Thoracic aorta (tissue), 2 donors: ENCODE data around the gene FUT3. TPM values are rescaled to one million over a fixed set of nuclear protein-coding genes. Genes with fewer than 3 reads are reported as not detected.

ENCODE experiments used
- ATAC-seq: fragments of 150-250 bp; one replicate; pipeline ENCODE4 v1.8.0; 2017; ENCODE audit warnings: low read depth; ENCODE audit not compliant: insufficient number of reproducible peaks, low FRiP score
- DNase-seq: peaks from one replicate; pipeline ENCODE4 v3.0.0-alpha.2; 2020; ENCODE audit warnings: low spot score
- H3K27ac ChIP-seq, 2 donors: fragments of 200-600 bp; sonication (generic); 1 replicate in 1 of 2; 2 replicates in 1 of 2; pipeline ENCODE4 v1.5.1; 2016; ENCODE audit warnings: mild to moderate bottlenecking in 2 of 2, moderate library complexity in 2 of 2
- H3K27me3 ChIP-seq: fragments of 200-600 bp; sonication (generic); replicated peaks from 2 replicates; pipeline ENCODE4 v1.6.0; 2016; ENCODE audit warnings: mild to moderate bottlenecking; ENCODE audit not compliant: insufficient read depth
- H3K36me3 ChIP-seq: fragments of 200-600 bp; sonication (generic); one replicate; pipeline ENCODE4 v1.5.1; 2016
- H3K4me1 ChIP-seq, 2 donors: fragments of 200-600 bp; sonication (generic); 1 replicate in 1 of 2; 2 replicates in 1 of 2; pipeline versions ENCODE4 v1.5.1 to v1.6.0; 2016; ENCODE audit warnings: low read depth in 2 of 2, mild to moderate bottlenecking in 1 of 2; ENCODE audit not compliant: control insufficient read depth in 1 of 2
- H3K4me3 ChIP-seq: fragments of 200-600 bp; sonication (generic); 2 replicates; pipeline ENCODE4 v1.5.1; 2016; ENCODE audit warnings: mild to moderate bottlenecking
- H3K9me3 ChIP-seq: fragments of 200-600 bp; sonication (generic); 2 replicates; pipeline ENCODE4 v1.5.1; 2016
- CTCF ChIP-seq: fragments of 200-600 bp; sonication (generic); IDR thresholded peaks from one replicate; pipeline ENCODE4 v1.5.1; 2019; ENCODE audit warnings: antibody characterized with exemption
- total RNA-seq, 2 donors: library from RNA; depleted of rRNA; stranded (reverse); fragments of >200 nt; gene quantifications; one replicate each; pipeline versions ENCODE4 v1.1.0 to v1.2.3, GENCODE V29; 2016

FUT3 gene
- total RNA-seq, 2 donors from 2014 or later, result not detected

GRCh38 chr19:5882421-5882968 is 31.2 kb upstream of the FUT3 start:
- no peak for ATAC-seq
- TF ChIP-seq CTCF, result no peak
- Histone ChIP-seq H3K27ac (no peak overlapping the region), H3K27me3 (peaks cover 8% of the 10 kb centered on the region), H3K4me3 (no peak overlapping the region), H3K9me3 (no peaks in the 10 kb centered on the region), H3K4me1 (peaks cover 8 to 14% of the 10 kb centered on the region in 2 donors), H3K36me3 (no peaks in the 10 kb centered on the region)
- DNase-seq, result no peak

GRCh38 chr19:5881543-5882299 is 30.5 kb upstream of the FUT3 start:
- Histone ChIP-seq H3K27ac (no peak overlapping the region), H3K4me1 (peaks cover 8 to 14% of the 10 kb centered on the region in 2 donors), H3K27me3 (peaks cover 8% of the 10 kb centered on the region), H3K4me3 (no peak overlapping the region), H3K36me3 (no peaks in the 10 kb centered on the region), H3K9me3 (no peaks in the 10 kb centered on the region)
- TF ChIP-seq CTCF, result no peak
- DNase-seq (no peak), ATAC-seq (no peak)

GRCh38 chr19:5880604-5881078 is 29.4 kb upstream of the FUT3 start:
- Histone ChIP-seq H3K27ac (no peak overlapping the region), H3K36me3 (no peaks in the 10 kb centered on the region), H3K27me3 (peaks cover 8% of the 10 kb centered on the region), H3K4me3 (no peak overlapping the region), H3K4me1 (peaks cover 8 to 14% of the 10 kb centered on the region in 2 donors), H3K9me3 (no peaks in the 10 kb centered on the region)
- no peak for TF ChIP-seq CTCF
- ATAC-seq (no peak), DNase-seq (no peak)

- Histone ChIP-seq H3K27ac (no peak overlapping the region), H3K36me3 (no peaks in the 10 kb centered on the region), H3K27me3 (peaks cover 8% of the 10 kb centered on the region), H3K4me3 (no peak overlapping the region), H3K4me1 (peaks cover 8 to 14% of the 10 kb centered on the region in 2 donors), H3K9me3 (no peaks in the 10 kb centered on the region)
- DNase-seq (no peak), ATAC-seq (no peak)
- TF ChIP-seq CTCF, result no peak
These were observed 28.9 kb upstream of the FUT3 start for GRCh38 chr19:5880196-5880595.

- no peaks in the 10 kb centered on the region for H3K9me3 ChIP-seq
- peaks cover 8% of the 10 kb centered on the region for H3K27me3 ChIP-seq
- ATAC-seq, result no peak
- peaks cover 8 to 14% of the 10 kb centered on the region in 2 donors for H3K4me1 ChIP-seq
- H3K27ac ChIP-seq, result no peak overlapping the region
- H3K4me3 ChIP-seq, result no peak overlapping the region
- H3K36me3 ChIP-seq, result no peaks in the 10 kb centered on the region
- TF ChIP-seq CTCF, result no peak
- DNase-seq, result no peak
These were observed 26.6 kb upstream of the FUT3 start for GRCh38 chr19:5877882-5878281.
